VCaP (cell line): ENCODE results near the gene SLC16A5.
A peak's percentile ranks its signal among the peaks of the same experiment; 100 is the strongest.

ENCODE experiments used
- H3K27ac ChIP-seq: fragments of 450-650 bp; 2 replicates; pipeline ENCODE4 v1.5.1; 2017
- CTCF ChIP-seq: fragments of 450-650 bp; conservative IDR thresholded peaks from 2 replicates; pipeline ENCODE4 v1.5.1; 2017; ENCODE audit warnings: mild to moderate bottlenecking, moderate library complexity

The SLC16A5 gene

GRCh38 chr17:75060434-75061054 lies 27.2 kb upstream of the SLC16A5 start:
- H3K27ac ChIP-seq = peak overlapping the region; percentile 45
- TF ChIP-seq CTCF = no peak

GRCh38 chr17:75061055-75061438 lies 26.7 kb upstream of the SLC16A5 start:
- no peak for TF ChIP-seq CTCF
- H3K27ac ChIP-seq = no peak overlapping the region

GRCh38 chr17:75061618-75062017 lies 26.1 kb upstream of the SLC16A5 start:
- H3K27ac ChIP-seq = no peak overlapping the region
- no peak for TF ChIP-seq CTCF

- no peak for TF ChIP-seq CTCF
- no peak overlapping the region for H3K27ac ChIP-seq
These were observed 24.6 kb upstream of the SLC16A5 start for GRCh38 chr17:75063201-75063600.

GRCh38 chr17:75063626-75064025 lies 24.1 kb upstream of the SLC16A5 start:
- TF ChIP-seq CTCF = no peak

GRCh38 chr17:75064040-75064439 lies 23.7 kb upstream of the SLC16A5 start:
- TF ChIP-seq CTCF = no peak
- no peak overlapping the region for H3K27ac ChIP-seq

More at GRCh38 chr17:75063626-75064025, 24.1 kb upstream of the SLC16A5 start:
- no peak overlapping the region for H3K27ac ChIP-seq

GRCh38 chr17:75064460-75064859 lies 23.3 kb upstream of the SLC16A5 start:
- H3K27ac ChIP-seq = no peak overlapping the region
- TF ChIP-seq CTCF = no peak
